ENCODE data around the gene DCAF15.

DCAF15 gene

GRCh38 chr19:13978351-13979243 is 26.3 kb downstream of the DCAF15 start:
- no peak for DNase-seq

- DNase-seq: no peak
These were observed 26.9 kb downstream of the DCAF15 start for GRCh38 chr19:13979244-13979615.

- no peak for DNase-seq
These were observed 27.4 kb downstream of the DCAF15 start for GRCh38 chr19:13979686-13980085.

- DNase-seq: no peak
These were observed 28.0 kb downstream of the DCAF15 start for GRCh38 chr19:13980340-13980739.

- no peak for DNase-seq
These were observed 28.7 kb downstream of the DCAF15 start for GRCh38 chr19:13981021-13981420.

- DNase-seq: no peak
These were observed 29.2 kb downstream of the DCAF15 start for GRCh38 chr19:13981467-13981866.

- no peak for DNase-seq
These were observed 29.7 kb downstream of the DCAF15 start for GRCh38 chr19:13981988-13982501.

- no peak for DNase-seq
These were observed 30.5 kb downstream of the DCAF15 start for GRCh38 chr19:13982773-13983172.

- peak in 2 of 4 experiments; percentile 23 to 45 for DNase-seq
These were observed 31.0 kb downstream of the DCAF15 start for GRCh38 chr19:13983213-13983889.

GRCh38 chr19:13984186-13984585 is 31.9 kb downstream of the DCAF15 start:
- no peak for DNase-seq

- no peak for DNase-seq
These were observed 32.8 kb downstream of the DCAF15 start for GRCh38 chr19:13984875-13985741.

- no peak for DNase-seq
These were observed 33.5 kb downstream of the DCAF15 start for GRCh38 chr19:13985771-13986347.

- peak; percentile 92 to 97 (median 96) for DNase-seq
These were observed 34.1 kb downstream of the DCAF15 start for GRCh38 chr19:13986348-13986904.

GRCh38 chr19:13987101-13987890 is 35.0 kb downstream of the DCAF15 start:
- no peak for DNase-seq

GRCh38 chr19:13989487-13989886 is 37.2 kb downstream of the DCAF15 start:
- DNase-seq: no peak

GRCh38 chr19:13990085-13990484 is 37.8 kb downstream of the DCAF15 start:
- no peak for DNase-seq

- DNase-seq: no peak
These were observed 39.7 kb downstream of the DCAF15 start for GRCh38 chr19:13992025-13992424.

- no peak for DNase-seq
These were observed 41.4 kb downstream of the DCAF15 start for GRCh38 chr19:13993590-13994300.

GRCh38 chr19:13995017-13995728 is 42.9 kb downstream of the DCAF15 start:
- no peak for DNase-seq

All from activated CD4-positive, CD25-positive, alpha-beta regulatory T cell (primary cell).